Measurements from ENCODE around the gene TMPRSS3. TPM values are rescaled to one million over a fixed set of nuclear protein-coding genes. Genes with fewer than 3 reads are reported as not detected.

TMPRSS3 gene
- total and polyA plus RNA-seq, 2 donors (not counting 1 experiment from before 2014, with no cell fraction given) = 0.10 to 0.12 TPM

DNA sequence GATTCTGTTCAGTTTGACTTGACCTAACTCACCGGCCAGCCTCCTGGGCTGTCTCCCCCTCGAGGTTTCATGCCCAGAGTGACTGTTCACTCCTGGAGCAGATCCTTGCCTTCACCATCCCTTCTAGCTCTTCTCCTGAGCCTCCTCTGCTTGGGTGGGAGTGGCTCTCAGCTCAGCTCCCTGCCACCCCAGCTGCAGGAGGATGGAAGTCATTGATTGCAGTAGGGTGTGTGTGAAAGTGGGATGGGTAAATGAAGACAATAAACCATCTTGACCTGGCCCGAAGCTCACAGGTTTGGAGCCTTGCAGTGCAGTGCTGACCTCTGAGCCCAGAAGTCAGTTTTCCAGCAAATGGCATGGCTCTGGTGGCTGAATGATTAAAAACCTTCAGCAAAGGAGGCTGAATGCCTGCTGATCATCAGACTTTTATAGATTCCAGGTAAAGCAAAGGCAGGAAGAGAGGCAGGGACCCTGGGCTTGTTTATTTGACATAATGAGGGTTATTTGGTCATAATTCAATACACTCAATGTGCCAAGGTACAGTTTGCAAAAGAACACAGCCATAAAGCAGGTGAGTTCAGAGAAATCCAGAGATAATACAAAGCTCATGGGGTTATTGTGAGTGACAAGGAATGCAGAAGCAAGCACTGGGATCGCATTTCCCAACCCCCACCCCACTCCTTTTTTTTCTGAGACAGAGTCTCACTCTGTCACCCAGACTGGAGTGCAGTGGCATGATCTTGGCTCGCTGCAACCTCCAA is 63.1 kb downstream of the TMPRSS3 start:
- H3K27ac Mint-ChIP-seq = no peak overlapping the region
- H3K27me3 Mint-ChIP-seq = peaks cover 27% of the 10 kb centered on the region
- ATAC-seq (ENCODE audit: low read depth) (no peak), DNase-seq (no peak)
- H2AFZ ChIP-seq (ENCODE audit: insufficient read depth, low read depth, low read length, poor library complexity, severe bottlenecking) = no peak overlapping the region
- H3K4me1 ChIP-seq (ENCODE audit: control insufficient read depth in 2 of 2, insufficient read depth in 2 of 2, low read length in 2 of 2) = peaks cover under 1 to 2% of the 10 kb centered on the region in 2 donors
- no peak overlapping the region for H3K27ac ChIP-seq (ENCODE audit: low read length in 2 of 2)
- no peak overlapping the region for H3K4me3 ChIP-seq (ENCODE audit: control extremely low read depth in 1 of 5, extremely low read depth in 1 of 5, insufficient read depth in 1 of 5, low read depth in 2 of 5, low read length in 4 of 5)
- no peak overlapping the region for H3K4me2 ChIP-seq (replicated peaks; ENCODE audit: low read depth, low read length, poor library complexity, severe bottlenecking)
- 74% methylated on average over 5 of the region's 5 CpGs for WGBS (ENCODE audit: insufficient coverage)
- no peaks in the 10 kb centered on the region for H4K20me1 ChIP-seq (ENCODE audit: control insufficient read depth, insufficient read depth, low read length, poor library complexity, severe bottlenecking)
- no peak overlapping the region for H3K4me3 Mint-ChIP-seq
- H3K27me3 ChIP-seq (replicated peaks in 1 of 4; ENCODE audit: control extremely low read depth in 1 of 4, control insufficient read depth in 3 of 4, insufficient read depth in 4 of 4, low read length in 3 of 4) = peaks cover 0 to 21% (median 11%) of the 10 kb centered on the region in 4 experiments
- intact Hi-C loops (cut with micrococcal nuclease) = loop anchor here (10.0 kb wide), 1 partner anchor 168 kb away; no protein-coding TSS in a partner anchor
- no peaks in the 10 kb centered on the region for H3K79me2 ChIP-seq (ENCODE audit: control insufficient read depth, insufficient read depth, low read length)
- no peaks in the 10 kb centered on the region for H3K36me3 ChIP-seq (replicated peaks in 1 of 2; ENCODE audit: control extremely low read depth in 1 of 2, control insufficient read depth in 1 of 2, extremely low read depth in 1 of 2, insufficient read depth in 2 of 2, low read length in 1 of 2)
- POLR2A ChIA-PET = no interaction called here
- TF ChIP-seq, protein P1, sequence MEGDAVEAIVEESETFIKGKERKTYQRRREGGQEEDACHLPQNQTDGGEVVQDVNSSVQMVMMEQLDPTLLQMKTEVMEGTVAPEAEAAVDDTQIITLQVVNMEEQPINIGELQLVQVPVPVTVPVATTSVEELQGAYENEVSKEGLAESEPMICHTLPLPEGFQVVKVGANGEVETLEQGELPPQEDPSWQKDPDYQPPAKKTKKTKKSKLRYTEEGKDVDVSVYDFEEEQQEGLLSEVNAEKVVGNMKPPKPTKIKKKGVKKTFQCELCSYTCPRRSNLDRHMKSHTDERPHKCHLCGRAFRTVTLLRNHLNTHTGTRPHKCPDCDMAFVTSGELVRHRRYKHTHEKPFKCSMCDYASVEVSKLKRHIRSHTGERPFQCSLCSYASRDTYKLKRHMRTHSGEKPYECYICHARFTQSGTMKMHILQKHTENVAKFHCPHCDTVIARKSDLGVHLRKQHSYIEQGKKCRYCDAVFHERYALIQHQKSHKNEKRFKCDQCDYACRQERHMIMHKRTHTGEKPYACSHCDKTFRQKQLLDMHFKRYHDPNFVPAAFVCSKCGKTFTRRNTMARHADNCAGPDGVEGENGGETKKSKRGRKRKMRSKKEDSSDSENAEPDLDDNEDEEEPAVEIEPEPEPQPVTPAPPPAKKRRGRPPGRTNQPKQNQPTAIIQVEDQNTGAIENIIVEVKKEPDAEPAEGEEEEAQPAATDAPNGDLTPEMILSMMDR (IDR thresholded peaks at IDR 0.05) = no peak
- TF ChIP-seq EZH2 (IDR thresholded peaks at IDR 0.05; ENCODE audit: borderline replicate concordance, insufficient read depth, low read depth, low read length, poor library complexity, severe bottlenecking) = no peak
- peaks cover 1 to 13% (median 10%) of the 10 kb centered on the region in 3 donors for H3K9me3 ChIP-seq (ENCODE audit: control extremely low read depth in 1 of 3, control insufficient read depth in 2 of 3, insufficient read depth in 1 of 3, low read length in 2 of 3)
- H3K9me3 Mint-ChIP-seq (ENCODE audit: insufficient read depth) = peaks cover 13% of the 10 kb centered on the region
- no peak overlapping the region for H3K9ac ChIP-seq (ENCODE audit: low read length)
- CTCF ChIA-PET = interaction anchor here (1.4 kb wide), 1 partner anchor 204 kb away, joined by 4 read pairs; no protein-coding TSS in a partner anchor
- H3K4me1 Mint-ChIP-seq = peaks cover 4% of the 10 kb centered on the region

DNA sequence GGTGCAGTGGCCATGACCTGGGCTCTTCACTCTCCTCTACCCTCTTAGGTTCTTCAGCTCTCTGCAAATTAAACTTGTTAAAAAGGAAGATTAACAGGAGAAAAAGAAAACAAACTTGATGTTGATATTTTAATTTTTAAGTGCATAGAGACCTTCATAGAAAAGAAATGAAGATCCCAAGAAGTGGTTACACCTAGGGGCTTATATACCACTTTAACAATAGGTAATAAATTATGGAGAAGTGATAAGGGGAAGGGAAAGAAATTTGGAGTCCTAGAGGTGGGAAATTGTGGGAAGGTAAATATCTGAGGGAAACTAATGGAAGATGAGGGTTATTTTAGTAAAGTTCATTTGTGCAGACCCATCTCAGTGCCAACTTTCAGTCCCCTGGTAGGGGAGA is 64.2 kb downstream of the TMPRSS3 start:
- Histone ChIP-seq H3K79me2 (ENCODE audit: control insufficient read depth, insufficient read depth, low read length) (no peaks in the 10 kb centered on the region), H3K9ac (ENCODE audit: low read length) (no peak overlapping the region), H3K9me3 (ENCODE audit: control extremely low read depth in 1 of 3, control insufficient read depth in 2 of 3, insufficient read depth in 1 of 3, low read length in 2 of 3) (peaks cover 1 to 13% (median 10%) of the 10 kb centered on the region in 3 donors), H3K4me1 (ENCODE audit: control insufficient read depth in 2 of 2, insufficient read depth in 2 of 2, low read length in 2 of 2) (no peaks in the 10 kb centered on the region), H3K4me2 (replicated peaks; ENCODE audit: low read depth, low read length, poor library complexity, severe bottlenecking) (no peak overlapping the region), H2AFZ (ENCODE audit: insufficient read depth, low read depth, low read length, poor library complexity, severe bottlenecking) (no peak overlapping the region), H3K27ac (ENCODE audit: low read length in 2 of 2) (no peak overlapping the region), H3K27me3 (replicated peaks in 1 of 4; ENCODE audit: control extremely low read depth in 1 of 4, control insufficient read depth in 3 of 4, insufficient read depth in 4 of 4, low read length in 3 of 4) (peaks cover 0 to 21% (median 6%) of the 10 kb centered on the region in 4 experiments), H4K20me1 (ENCODE audit: control insufficient read depth, insufficient read depth, low read length, poor library complexity, severe bottlenecking) (no peaks in the 10 kb centered on the region), H3K36me3 (replicated peaks in 1 of 2; ENCODE audit: control extremely low read depth in 1 of 2, control insufficient read depth in 1 of 2, extremely low read depth in 1 of 2, insufficient read depth in 2 of 2, low read length in 1 of 2) (no peaks in the 10 kb centered on the region), H3K4me3 (ENCODE audit: control extremely low read depth in 1 of 5, extremely low read depth in 1 of 5, insufficient read depth in 1 of 5, low read depth in 2 of 5, low read length in 4 of 5) (no peak overlapping the region)
- no peak overlapping the region for H3K4me3 Mint-ChIP-seq
- TF ChIP-seq, protein P1 (IDR thresholded peaks at IDR 0.05) = no peak
- TF ChIP-seq EZH2 (IDR thresholded peaks at IDR 0.05; ENCODE audit: borderline replicate concordance, insufficient read depth, low read depth, low read length, poor library complexity, severe bottlenecking) = no peak
- DNase-seq (no peak), ATAC-seq (ENCODE audit: low read depth) (no peak)
- POLR2A ChIA-PET = no interaction called here
- intact Hi-C loops (cut with micrococcal nuclease) = loop anchor here (10.0 kb wide), 1 partner anchor 167 kb away; no protein-coding TSS in a partner anchor
- peaks cover 13% of the 10 kb centered on the region for H3K9me3 Mint-ChIP-seq (ENCODE audit: insufficient read depth)
- CTCF ChIA-PET = no interaction called here
- H3K4me1 Mint-ChIP-seq = no peaks in the 10 kb centered on the region
- H3K27me3 Mint-ChIP-seq = peaks cover 21% of the 10 kb centered on the region
- H3K27ac Mint-ChIP-seq = no peak overlapping the region

Measured in B cell (primary cell).